HG03571 (cell line): ENCODE data around the gene TNNT2.

Experiments used
- ATAC-seq: cut with Tn5 transposase; IDR thresholded peaks from one replicate; pipeline ENCODE4 v1.9.1; 2021; ENCODE audit not compliant: unreplicated experiment

The TNNT2 gene

DNA sequence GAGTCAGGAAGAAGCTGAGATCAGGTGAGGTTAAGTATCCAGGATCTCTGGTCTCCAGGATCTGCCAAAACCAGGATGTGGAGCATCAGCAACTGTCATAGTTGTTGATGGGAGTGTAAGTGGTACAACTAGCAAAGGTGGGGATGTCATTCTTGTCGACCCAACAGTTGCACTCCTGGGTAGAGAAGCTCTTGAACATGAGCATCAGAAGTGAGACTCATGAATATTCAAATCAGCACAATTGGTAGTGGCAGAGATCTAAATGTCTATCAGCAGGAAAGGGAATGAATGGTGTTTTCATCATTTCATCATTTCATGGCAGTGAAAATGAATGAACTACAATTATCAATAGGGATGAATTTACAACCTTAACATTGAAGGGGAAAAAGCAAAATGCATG is 25.9 kb upstream of the TNNT2 start:
- ATAC-seq = no peak

DNA sequence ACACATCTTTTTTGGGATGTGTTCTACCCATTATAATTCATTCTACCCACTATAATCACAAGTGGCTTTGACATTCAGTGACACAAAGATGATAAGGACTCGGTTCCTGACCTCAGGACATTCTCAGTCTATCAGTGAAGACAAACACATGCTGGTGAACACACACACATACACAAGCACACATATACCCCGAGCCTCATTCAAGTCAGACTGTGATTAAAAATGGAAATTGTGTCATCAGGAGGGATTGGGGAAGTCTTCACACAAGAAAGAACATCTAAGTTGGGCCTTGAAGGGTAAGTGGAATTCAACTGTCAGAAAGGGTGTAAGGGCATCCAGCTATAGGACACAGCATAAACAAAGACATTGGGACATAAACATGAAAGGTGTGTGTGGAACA is 24.2 kb upstream of the TNNT2 start:
- no peak for ATAC-seq

DNA sequence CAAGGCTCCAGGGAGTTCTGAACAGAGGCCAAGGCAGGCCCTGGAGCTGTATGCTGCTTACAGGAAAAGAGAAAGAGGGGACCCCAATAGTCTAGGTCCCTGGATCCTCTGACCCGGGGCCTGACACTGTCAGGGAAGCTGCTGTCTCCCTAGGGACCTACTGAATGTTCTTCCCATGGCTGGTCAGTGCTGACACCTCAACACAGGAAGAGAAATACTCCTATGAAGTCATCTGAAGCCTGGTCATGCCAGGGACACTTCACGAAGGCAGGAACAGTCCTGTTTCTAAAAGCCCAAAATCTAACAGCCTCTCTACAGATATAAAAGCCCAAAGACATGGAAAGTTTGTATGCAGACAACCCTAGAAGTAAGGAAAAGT is 23.4 kb upstream of the TNNT2 start:
- no peak for ATAC-seq

DNA sequence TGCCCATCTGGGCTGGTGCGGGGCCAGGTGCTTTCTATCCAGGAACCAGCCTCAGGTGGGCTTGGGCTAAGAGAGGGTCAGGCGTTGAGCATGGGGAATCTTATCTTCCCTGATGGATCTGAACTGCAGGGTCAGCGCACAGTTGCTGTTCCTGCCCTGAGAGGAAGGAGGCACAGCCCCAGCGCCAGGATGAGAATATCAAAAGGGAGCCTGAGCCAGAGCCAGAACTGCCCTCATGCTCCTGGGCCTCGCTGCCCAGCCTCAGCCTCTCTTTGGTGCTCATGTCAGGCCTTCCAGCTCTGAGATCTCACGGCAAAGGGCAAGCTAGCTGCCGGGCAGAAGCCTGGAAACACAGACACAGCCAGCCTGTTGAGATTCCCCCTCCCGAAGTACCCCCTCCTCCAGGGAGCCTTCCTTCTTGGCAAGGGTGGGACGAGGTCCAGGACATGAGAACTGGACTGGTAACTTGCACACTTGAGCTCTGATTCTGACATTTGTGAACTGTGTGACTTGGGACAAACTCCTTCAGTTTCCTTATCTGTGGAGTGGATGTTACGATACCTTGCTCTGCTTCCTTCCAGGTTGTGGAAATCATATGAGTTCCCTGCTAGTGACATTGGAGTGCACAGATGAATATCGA is 22.9 kb upstream of the TNNT2 start:
- no peak for ATAC-seq

DNA sequence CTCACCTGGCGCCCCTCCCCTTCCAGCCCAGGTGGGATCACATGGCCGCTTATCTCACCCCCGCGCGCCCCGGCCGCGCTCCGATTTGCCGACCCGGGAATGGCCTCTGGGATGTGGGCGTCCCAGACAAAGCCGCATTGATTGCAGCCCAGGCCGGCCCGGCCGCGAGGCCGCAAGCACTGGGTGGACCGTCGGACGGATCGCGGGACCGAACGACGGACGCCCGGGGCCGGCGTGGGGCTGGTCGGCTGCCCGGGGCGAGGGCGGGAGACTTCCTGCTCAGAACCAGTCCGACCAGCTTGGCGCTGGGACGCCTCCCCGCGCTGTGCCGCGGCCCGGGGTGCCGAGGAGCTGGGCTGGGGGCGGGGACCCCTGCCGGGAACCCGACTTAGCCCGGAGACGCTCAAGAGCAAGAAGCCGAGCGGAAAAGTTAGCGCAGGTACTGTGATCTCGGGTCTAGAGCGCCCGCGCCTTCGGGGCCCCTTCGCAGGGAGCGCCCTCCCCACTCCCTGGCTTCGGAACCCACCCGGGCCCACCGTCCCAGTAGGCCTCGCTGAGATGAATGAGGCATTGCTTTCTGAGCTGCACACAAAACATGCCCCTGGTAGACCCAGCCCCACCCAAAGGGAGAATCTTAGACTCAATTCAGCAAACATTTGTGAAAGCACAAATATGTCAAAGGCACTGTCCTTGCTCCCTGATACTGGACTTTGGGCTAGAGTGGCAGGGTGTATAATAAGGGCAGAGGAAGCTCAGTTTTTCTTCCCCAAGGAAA is 22.1 kb upstream of the TNNT2 start:
- no peak for ATAC-seq

DNA sequence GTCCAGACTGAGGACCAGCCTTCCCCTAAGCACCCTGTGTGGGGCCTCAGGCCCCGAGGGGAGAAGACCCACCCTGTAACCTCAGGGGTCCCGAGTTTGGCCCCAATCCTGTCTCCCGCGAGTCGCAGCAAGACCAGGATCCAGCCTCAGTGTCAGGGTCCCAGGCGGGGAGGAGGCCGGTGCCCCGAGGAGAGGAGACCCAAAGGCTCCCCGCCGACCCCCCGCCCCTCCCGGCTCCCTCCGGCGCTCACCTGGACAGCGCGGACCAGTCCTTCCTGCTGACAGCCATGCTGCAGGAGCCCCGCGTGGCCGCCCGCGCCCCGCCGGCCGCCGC is 21.5 kb upstream of the TNNT2 start, which contains the start of gene LAD1:
LAD1 (minus strand) TSS at position 307 of the 334 bp plus-strand sequence; CDS start at position 289, 18 bp downstream.
- no peak for ATAC-seq

DNA sequence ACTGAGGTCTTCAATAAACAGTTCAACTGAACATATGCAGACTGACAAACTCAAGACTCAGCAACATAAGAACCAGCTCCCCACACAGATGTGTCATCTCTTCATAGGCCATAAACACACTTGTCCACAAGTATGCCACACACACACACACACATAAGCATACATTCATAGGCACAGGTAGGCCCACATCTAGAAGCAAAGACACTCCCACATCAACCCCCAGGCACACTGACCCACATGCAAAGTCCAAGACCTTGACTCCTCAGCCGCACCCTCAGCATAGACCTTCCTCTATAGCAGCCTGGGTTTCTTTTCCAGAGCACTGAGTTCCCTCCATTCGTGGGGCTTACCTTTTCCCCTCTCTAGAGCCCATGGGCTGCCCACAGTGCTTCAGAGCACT is 20.2 kb upstream of the TNNT2 start:
- no peak for ATAC-seq

DNA sequence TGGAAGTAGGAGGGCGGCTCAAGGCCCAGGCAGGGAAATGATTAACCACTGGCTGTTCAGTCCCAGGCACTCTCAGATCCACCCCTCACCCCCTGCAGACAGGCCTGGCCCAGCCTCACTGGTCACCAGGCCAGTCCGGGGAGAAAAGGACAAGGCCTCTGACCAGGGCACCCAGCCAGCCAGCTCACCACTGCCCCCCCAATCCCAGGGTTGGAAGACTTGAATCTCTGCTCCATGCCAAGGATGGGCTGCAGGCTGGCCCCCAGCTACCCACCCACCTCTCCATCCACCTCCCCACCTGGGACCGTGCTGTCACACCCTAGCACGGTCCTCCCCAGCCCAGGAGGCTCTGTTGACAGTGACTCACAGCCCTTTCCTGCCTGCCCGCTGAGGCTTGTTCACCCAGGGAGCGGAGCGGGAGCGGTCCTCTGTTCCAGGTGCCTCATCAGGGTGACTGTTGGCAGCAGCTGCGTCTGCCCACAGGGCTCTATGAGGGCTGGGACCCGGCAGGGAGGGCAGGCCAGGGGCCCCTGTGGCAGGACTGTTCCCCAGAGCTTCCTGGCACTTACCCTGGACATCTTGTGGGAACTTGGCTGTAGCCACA is 19.5 kb upstream of the TNNT2 start:
- ATAC-seq = no peak

DNA sequence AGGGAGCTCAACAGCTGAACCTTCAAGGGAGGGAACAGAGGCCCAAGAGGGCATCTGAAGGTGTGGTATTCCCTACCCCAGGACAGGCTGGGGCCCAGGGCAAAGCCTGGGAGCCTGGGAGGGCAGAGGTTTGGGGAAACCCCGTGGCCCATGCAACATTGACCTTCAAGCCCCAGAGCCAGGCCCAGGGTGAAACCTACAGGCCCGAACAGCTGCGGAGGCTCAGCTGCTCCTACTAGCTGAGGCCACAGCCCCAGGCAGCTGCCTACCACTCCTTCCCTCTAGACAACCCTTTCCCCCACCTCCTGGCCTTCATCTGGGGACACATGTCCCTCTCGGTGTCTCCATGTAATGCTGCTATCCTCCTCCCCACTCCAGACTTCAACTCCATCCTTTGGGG is 18.5 kb upstream of the TNNT2 start:
- no peak for ATAC-seq

DNA sequence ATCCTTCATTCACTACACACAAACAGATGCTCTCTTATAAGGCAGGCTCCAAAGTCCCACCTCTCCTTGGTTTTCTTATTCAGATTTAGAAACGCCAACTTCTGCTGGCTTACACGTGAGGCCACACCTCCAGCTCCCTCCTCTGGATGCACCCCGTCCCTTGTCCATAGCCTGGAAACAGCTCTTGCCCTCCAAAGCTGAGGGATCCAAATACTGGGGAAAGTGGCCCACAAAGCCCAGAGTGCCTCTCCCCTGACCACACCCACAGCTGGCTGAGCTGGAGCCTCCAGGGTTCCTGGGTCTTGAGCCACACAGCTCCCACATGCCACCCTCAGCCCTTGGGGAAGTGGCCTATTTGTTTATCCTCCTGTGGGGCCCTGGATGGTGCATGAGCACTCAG is 17.1 kb upstream of the TNNT2 start:
- ATAC-seq = no peak

DNA sequence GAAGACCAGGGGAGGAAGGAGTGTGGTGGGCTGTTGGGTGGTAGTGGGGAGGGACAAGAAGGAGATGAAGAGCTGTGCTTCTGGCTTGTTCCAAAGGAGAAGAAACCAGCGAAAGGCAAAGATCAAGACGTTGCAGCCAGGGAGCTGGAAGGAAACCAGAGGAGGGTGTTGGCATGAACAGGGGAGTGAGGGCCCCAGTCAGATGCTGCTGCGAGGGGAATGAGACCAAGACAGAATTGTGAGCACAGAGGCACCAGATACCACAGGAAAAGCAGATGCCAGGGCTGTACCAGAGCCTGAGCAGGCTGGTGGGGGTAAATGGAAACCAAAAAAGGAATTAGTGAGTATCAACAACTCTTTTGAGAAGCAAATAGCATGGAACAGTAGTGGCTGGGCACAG is 15.6 kb upstream of the TNNT2 start:
- ATAC-seq = no peak

DNA sequence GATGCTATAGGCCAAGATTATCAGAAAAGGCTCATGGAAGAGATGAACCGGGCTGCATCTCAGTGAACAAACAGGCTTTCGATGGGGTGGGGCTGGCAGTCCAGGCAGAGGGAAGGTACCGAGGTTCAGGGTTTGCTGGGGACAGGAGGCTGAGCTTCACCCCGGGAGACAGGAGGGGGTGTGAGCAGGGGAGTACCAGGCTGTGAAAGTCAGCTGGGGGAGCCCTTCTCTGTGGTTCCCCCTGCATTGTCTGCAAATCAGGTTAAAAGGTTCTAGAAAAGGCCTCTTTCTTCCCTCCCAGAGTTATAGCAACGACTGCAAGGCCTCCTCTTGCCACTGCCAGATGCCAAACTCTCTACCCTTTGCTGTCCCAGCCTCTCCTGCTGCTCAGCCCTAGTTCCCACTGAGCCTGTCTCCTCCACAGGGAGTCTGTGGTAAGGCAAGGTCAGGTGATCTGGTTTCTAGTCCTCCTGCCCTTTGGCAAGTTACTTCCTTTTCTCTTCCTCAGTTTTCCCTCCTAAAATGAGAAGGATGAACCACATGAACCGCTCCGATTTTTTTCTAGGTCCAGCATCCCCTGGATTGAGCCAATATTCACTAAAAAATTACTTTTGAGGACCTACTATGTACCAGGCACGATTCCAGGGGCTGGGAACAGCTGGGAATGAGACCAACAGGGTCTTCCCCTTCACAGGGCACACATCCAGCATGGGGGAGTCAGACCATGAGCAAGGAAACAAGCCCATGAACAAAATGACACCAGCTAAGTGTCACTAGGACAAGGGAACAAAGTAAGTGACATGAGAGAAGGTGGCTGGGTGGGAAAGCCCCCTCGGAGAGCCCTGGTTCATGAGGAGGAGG is 14.4 kb upstream of the TNNT2 start:
- no peak for ATAC-seq

DNA sequence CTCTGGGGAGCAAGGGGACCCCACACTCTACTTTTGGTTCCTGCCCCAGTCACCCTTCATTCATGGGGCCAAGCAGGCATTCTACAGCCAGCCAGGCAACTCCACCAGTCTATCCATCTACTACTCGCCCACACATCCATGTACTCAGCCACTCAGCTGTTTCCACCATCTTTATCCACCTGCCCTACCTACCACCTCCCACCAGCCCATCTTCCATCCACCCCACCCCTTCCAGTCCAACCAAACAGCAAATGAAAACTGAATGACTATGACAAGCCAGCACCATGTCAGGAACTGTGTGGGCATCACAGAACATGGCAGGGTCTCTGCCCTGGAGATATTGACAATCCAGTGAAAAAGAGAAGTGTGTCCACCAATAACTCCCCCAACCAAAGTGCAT is 13.7 kb upstream of the TNNT2 start:
- no peak for ATAC-seq

DNA sequence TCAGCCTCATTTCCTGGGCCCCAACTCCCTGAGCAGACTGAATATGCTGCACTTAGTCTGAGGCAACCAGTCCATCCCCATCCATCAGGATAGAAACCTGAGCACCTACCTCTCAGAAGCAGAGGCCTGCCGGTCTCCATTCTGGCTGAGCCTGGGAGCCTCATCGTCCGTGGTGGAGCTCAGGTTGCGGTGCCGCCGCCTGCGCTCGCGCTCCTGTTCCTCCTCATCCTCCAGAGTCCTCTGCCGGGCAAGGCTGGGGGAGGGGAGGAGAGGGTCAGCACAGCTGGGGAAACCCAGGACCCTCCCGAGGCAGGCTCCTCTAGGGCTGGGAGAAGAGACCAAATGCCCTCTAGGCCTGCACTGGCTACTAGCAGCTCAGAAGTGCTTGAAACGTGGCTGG is 11.6 kb upstream of the TNNT2 start:
- no peak for ATAC-seq

DNA sequence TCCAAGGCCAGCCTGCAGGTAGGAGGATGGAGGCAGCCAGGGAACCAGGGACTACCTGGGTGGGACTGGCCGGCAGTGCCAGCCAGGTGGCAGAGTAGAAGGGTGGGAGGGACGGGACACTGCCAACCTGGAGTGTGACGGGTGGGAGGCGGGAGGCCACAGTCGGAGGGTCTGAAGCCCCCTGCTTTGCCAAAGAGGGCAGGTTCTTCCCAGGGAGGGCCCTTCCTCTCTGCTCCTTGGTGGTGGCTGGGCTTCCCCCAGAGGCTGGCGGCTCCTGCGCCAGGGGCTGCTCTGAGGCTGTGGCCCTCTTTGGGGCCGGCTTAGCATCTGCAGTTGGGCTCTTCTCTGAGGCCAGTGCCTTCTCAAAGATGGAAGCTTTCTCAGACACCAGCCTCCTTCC is 8.7 kb upstream of the TNNT2 start:
- ATAC-seq = no peak

DNA sequence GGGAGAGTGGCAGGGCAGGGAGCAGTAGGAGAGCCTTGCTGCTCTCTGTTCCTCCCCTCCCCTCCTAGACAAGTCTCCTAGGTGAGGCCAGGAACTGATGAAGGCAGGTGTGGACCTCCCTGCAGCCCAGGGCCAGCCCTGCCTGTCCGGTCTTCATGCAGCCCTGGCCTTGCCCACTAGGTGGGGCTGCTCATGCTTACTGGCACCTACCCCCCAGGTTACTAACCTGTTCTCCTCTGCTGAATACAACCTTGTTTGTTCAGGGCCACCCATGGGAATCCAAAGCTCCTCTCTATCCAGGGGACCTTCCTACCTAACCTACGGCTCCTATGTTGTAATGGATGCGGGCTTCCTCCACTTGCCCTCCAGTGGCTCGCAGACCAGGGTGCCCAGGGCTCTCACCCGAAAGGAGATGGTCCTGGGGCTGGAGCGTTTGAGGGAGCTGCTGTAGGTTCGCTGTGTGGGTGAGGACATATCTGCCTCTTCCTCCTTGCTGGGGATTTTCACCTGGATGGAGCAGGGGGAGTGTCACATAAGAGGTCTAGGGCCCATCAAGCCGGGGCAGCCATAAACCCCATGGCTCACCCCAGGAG is 7.9 kb upstream of the TNNT2 start:
- no peak for ATAC-seq

DNA sequence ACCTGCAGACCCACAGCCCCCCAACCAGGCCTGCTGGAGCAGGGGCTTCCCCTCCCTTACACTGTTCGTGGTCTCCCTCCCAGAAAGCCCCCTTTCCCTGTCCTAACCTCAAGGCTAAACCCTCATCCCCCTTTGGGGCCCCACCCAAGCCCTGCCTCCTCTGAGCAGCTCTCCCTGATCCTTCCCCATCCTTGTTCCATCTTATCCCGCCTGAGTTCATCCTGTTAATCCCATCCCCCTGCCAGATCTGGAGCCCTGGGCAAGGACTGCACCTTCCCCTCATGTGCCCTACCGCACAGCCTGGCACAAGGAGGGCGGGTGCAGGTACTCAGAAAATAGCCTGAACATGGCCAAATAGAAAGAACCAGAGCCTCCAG is 6.9 kb upstream of the TNNT2 start:
- no peak for ATAC-seq

DNA sequence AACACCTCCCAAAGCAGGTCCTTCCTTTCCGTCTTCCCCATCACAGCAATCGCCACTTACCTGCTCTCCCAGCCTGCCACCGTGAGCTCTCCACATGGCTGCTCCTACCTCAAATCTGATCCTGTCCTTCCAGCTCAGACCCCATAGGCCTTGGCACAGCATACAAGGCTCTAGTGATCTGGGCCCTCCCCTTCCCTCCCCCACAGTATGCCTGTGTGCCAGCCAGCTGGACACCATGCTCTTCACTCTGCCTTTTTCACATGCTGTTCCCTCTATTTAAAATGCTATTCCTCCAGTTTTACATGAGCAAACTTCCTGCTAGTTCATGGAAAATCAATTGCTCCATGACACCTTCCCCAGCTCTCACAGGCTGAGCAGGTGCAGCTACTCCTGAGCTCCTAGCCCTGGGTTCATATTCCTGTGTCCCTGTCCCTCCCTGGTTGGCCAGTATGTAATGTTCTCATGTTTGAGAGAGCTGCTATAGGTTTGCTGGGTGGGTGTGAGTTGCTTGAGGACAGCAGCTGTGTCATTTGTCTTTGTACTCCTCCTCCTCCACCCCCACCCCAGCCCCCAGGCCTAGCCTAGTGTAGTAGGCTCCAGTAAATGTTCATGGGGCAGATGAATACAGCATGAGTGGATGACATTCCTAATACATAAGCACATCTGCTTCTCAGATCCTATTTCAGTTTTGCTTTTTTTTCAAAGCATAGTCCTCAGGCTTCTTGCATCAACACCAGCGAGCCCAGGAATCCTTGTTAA is 6.3 kb upstream of the TNNT2 start:
- no peak for ATAC-seq

DNA sequence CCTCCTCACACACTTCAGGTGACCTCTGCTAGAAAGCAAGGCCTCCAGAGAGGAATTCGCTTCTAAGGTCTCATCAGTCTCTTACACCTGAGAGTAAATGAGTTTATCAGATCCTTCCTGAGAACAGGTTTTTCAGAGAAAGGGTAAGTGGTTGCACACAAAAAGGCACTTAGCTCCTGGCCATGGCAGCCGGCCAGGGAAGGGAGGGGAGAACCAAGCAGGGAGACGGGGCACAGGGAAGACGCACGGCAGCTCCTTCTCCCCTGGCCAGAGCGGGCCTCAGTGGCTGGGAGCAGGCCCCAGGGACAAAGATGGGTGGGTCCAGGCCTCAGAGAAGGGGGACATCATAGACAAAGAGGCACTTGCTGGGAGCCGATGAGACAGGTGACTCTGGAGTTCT is 3.6 kb upstream of the TNNT2 start:
- ATAC-seq = no peak

DNA sequence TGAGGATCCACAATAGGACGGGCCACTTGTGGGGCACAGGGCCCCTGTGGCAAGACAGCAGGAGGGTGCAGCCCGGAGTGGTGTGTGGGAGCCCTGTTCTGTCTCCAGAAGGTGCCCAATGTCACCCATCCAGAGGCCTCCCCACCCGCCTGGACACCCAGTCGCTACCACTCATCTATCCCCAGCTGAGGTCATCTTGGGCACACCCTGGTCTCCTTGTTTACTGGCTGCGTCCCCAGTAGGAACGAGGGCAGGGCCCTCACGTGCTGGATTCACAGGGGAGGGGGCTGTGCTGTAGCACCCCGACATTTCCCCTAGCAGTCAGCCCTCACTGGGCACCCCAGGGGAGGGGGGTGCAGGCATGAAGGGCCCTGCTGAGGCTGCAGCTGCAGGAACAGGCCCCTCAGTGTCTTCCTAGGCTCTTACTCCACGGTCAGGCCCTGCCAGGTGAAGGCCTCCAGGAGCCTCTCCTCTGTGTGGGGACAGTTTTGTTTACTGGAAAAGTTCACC is 2.3 kb upstream of the TNNT2 start:
- no peak for ATAC-seq
